Melanocyte of skin (primary cell): ENCODE results near the gene EPB41L1. TPM values are rescaled to one million over a fixed set of nuclear protein-coding genes. Genes with fewer than 3 reads are reported as not detected.

Experiments
- total RNA-seq, 2 donors: library from RNA; depleted of rRNA; stranded (reverse); fragments of >200 nt; gene quantifications; 2 replicates each; pipeline ENCODE4 v1.2.3, GENCODE V29; 2012

EPB41L1 gene
- total RNA-seq = 1 to 10 TPM; 4.0 to 4.8 TPM

DNA sequence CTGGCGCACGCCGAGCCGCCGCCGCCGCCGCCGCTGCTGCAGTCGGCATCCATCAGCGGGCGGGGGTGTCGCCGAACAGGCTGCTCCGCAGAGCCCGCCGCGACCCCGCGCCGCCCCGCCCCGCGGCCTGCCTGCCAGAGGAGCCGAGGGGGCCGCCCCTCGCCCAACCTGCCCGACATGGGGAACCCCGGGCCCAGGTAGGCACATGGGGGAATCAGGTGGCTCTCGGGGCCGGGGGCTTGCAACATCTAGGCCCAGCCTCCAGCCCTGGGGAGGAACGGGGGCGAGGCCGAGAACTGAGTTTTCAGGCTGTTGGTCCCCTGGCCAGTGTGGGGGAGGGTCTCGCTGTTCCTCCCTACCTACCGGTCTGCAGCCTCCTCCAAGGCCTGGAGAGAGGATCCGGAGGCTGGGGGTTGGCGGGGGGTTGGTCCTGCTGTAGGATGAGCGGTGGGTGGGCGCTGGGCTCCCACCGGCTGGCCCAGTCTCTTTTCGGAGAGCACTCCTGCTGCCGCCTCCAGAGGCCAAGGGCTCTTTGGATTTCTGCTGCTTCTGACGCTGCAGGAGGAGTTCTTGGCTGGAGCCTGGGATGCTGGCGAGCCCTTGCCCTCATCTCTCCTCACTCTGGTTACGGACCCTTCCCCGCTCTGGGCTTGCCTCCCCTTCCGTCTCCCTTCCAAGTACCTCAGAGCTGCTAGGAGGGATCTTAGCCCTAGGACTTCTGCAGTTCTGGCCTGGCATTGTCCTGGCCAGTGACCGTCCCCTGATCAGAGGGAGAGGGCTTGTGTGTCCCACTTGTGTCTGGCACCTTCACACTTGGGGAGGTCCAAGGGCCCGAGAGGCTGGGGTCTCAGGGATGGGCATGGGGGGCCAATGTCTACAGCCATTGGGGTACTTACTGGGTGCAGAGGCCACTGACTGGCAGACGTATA, at the start of gene EPB41L1:
Gene EPB41L1 (plus strand): TSS at position 41 of the 929 bp plus-strand sequence. CDS start 19,038 bp downstream, outside the sequence.

DNA sequence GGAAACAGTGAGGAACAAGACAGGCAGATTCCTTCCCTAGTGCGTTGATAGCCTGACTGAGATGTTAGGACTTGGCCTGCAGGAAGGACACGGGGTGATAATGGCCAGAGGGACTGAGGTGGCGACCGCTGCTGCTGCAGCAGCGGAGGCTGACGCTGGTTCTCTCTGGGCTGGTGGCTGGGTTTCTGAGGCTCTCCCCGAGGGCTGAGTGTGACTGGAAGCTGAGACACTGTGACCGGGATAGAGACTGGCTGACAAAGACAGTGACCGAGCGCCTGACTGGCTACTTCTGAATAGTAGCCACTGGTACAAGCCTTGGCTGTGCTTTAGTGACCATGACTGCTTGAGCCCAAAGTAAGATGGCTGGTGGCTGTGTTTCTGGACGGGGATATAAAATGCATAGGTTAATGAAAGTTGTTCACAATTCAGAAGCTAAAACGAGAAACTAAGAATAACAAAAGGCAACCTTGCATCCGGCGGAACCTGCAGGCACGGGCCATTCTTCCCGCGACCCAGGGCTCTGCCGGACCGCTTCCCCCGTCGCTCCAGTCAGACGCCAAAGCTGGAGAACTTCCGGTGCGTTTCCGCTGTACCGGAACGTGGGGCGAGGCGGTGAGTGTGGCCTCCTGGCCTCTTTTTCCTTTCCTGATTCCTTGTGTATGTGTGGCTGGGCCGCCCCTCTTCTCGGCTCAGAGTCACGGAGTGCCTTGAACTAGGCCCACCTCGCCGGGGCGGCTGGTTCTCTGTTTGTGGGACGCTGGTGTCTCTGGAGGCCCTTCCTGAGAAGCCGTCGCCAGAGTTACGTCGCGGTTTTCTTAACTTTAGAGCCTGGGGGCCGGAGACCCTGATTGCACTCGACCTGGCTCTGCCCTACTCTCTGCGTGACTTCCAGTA, 81.6 kb downstream of the EPB41L1 start, which contains the start of gene AAR2:
Gene AAR2 (plus strand): TSS at position 587 of the 894 bp plus-strand sequence. CDS start 3,391 bp downstream, outside the sequence.

Other genes starting within 250 kb of the EPB41L1 start
- gene SCAND1, start 200.2 kb upstream of the EPB41L1 start, total RNA-seq = 10 to 100 TPM; 71.9 TPM
- gene CNBD2, start 186.2 kb upstream of the EPB41L1 start, total RNA-seq = 1 to 10 TPM; 3.0 to 3.4 TPM
- 10 to 100 TPM; 31.7 to 34.6 TPM for gene AAR2, start 81.7 kb downstream of the EPB41L1 start, total RNA-seq
- 10 to 100 TPM; 14.0 to 16.9 TPM for gene DLGAP4, start 151.6 kb downstream of the EPB41L1 start, total RNA-seq